ENCODE measurements around the gene ENTREP1.

GRCh38 chr9:69412741-69413150 lies 87.7 kb downstream of the ENTREP1 start:
- TF ChIP-seq POLR2A (IDR thresholded peaks at IDR 0.05) = no peak
- TF ChIP-seq, protein P1, sequence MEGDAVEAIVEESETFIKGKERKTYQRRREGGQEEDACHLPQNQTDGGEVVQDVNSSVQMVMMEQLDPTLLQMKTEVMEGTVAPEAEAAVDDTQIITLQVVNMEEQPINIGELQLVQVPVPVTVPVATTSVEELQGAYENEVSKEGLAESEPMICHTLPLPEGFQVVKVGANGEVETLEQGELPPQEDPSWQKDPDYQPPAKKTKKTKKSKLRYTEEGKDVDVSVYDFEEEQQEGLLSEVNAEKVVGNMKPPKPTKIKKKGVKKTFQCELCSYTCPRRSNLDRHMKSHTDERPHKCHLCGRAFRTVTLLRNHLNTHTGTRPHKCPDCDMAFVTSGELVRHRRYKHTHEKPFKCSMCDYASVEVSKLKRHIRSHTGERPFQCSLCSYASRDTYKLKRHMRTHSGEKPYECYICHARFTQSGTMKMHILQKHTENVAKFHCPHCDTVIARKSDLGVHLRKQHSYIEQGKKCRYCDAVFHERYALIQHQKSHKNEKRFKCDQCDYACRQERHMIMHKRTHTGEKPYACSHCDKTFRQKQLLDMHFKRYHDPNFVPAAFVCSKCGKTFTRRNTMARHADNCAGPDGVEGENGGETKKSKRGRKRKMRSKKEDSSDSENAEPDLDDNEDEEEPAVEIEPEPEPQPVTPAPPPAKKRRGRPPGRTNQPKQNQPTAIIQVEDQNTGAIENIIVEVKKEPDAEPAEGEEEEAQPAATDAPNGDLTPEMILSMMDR (IDR thresholded peaks at IDR 0.05) = peak; percentile 39 to 62 (median 58)

Data from body of pancreas (tissue), 4 donors.